OCI-LY7 (cell line): ENCODE data around the gene TSPOAP1. TPM values are rescaled to one million over a fixed set of nuclear protein-coding genes. Genes with fewer than 3 reads are reported as not detected.
A peak's percentile ranks its signal among the peaks of the same experiment; 100 is the strongest.

Source experiments
- BruUV-seq: library from RNA; stranded (reverse); fragments of 400-500 nt; replicated peaks from 2 replicates; lab custom pipeline; 2021; lab: Mats Ljungman, UMichigan
- CTCF ChIA-PET: fragments of 300-600 bp; sonication (Branson Sonifier 250); formaldehyde crosslinking; loops from one replicate; lab custom pipeline; 2022; ENCODE audit warnings: antibody characterized with exemption; ENCODE audit not compliant: unreplicated experiment; lab: Charles Lee
- POLR2A ChIA-PET: fragments of 300-600 bp; sonication (Branson Sonifier 250); formaldehyde crosslinking; loops from one replicate; lab custom pipeline; 2022; ENCODE audit warnings: antibody characterized with exemption; lab: Charles Lee
- DNase-seq: peaks from one replicate; pipeline ENCODE4 v3.0.0-alpha.2; 2015; ENCODE audit warnings: low spot score
- H2AFZ ChIP-seq: fragments of 200-600 bp; sonication (generic), shearing (Covaris generic); 2 replicates; pipeline ENCODE4 v1.6.1; 2014; ENCODE audit warnings: mild to moderate bottlenecking, antibody characterized with exemption, low read length, moderate library complexity
- H3K27ac ChIP-seq: fragments of 200-600 bp; sonication (generic); 2 replicates; pipeline ENCODE4 v1.5.1; 2014; ENCODE audit warnings: mixed run types, low read depth, mild to moderate bottlenecking, moderate library complexity, low read length, inconsistent platforms; ENCODE audit not compliant: poor library complexity, severe bottlenecking
- H3K36me3 ChIP-seq: fragments of 200-600 bp; sonication (generic); 2 replicates; pipeline ENCODE4 v1.6.1; 2014; ENCODE audit warnings: mild to moderate bottlenecking, antibody characterized with exemption, low read length, moderate library complexity, mixed read lengths; ENCODE audit not compliant: insufficient read depth
- H3K4me1 ChIP-seq: fragments of 200-600 bp; sonication (generic); 2 replicates; pipeline ENCODE4 v1.5.1; 2014; ENCODE audit warnings: mild to moderate bottlenecking, low read length; ENCODE audit not compliant: insufficient read depth, poor library complexity, severe bottlenecking
- H3K4me2 ChIP-seq: fragments of 200-600 bp; sonication (generic); 2 replicates; pipeline ENCODE4 v1.6.1; 2014; ENCODE audit warnings: mild to moderate bottlenecking, low read length
- H3K4me3 ChIP-seq: fragments of 200-600 bp; sonication (generic); 2 replicates; pipeline ENCODE4 v1.5.1; 2014; ENCODE audit warnings: mild to moderate bottlenecking, low read depth, low read length; ENCODE audit not compliant: poor library complexity, severe bottlenecking
- H3K79me2 ChIP-seq: fragments of 200-600 bp; sonication (generic); 2 replicates; pipeline ENCODE4 v1.6.1; 2016; ENCODE audit warnings: low read depth, mild to moderate bottlenecking, low read length, moderate library complexity, mixed read lengths; ENCODE audit not compliant: insufficient read depth
- H3K9me2 ChIP-seq: fragments of 200-600 bp; sonication (generic); 2 replicates; pipeline ENCODE4 v1.6.1; 2016; ENCODE audit warnings: mild to moderate bottlenecking, low read length, mixed read lengths; ENCODE audit not compliant: insufficient read depth
- H3K9me3 ChIP-seq: fragments of 200-600 bp; sonication (generic); 2 replicates; pipeline ENCODE4 v1.6.1; 2014; ENCODE audit warnings: mild to moderate bottlenecking, mixed run types, low read length, mixed read lengths
- H4K20me1 ChIP-seq: fragments of 200-600 bp; sonication (generic); 2 replicates; pipeline ENCODE4 v1.6.1; 2014; ENCODE audit warnings: mild to moderate bottlenecking, antibody characterized with exemption, low read length, moderate library complexity, mixed read lengths; ENCODE audit not compliant: insufficient read depth
- EZH2phosphoT487 ChIP-seq: fragments of 200-600 bp; sonication (generic); IDR thresholded peaks from 2 replicates; pipeline ENCODE4 v1.6.1; 2018; ENCODE audit warnings: low read depth, borderline replicate concordance, mild to moderate bottlenecking, mixed run types, antibody characterized with exemption, low read length, moderate library complexity, mixed read lengths
- intact Hi-C: fragments of 100-400 bp; cut with micrococcal nuclease; formaldehyde crosslinking; loops from one replicate; pipeline ENCODE4 v1.10.0; 2022; ENCODE audit not compliant: unreplicated experiment
- total RNA-seq, 2 experiments: library from RNA; depleted of rRNA in 1 of 2; stranded (reverse); fragments of >200 nt in 1 of 2; shearing (Covaris generic) in 1 of 2; gene quantifications; 2 replicates each; pipeline ENCODE4 v1.2.3, GENCODE V29; 2014 to 2022
- TF ChIP-seq, protein P1 (sequence below): fragments of 200-600 bp; sonication (generic); conservative IDR thresholded peaks from 2 replicates; pipeline ENCODE4 v1.5.1; 2014; ENCODE audit warnings: mild to moderate bottlenecking, antibody characterized with exemption, low read length, moderate library complexity, mixed read lengths

The TSPOAP1 gene
- total RNA-seq, 2 experiments from 2014 or later: 24.0 to 50.6 TPM

DNA sequence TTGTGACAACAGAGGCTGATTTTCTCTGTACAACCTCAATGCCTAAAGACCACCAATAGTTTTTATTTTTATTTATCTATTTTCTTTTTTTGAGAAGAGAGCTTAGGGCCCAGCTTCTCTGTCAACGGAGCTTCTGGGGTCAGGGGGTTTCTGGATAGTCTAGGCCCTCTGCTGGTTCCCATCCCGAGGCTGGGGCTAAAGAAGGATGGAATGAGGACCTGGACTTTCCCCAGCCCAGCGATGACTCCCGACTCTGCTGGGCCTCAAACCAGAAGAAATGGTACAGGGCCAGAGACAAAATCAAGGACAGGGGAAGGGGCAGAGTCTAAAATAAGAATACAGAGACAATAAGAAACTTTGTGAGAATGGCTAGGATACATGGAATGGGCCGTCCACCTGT lies 5.7 kb upstream of the TSPOAP1 start:
- Histone ChIP-seq H3K9me2 (no peaks in the 10 kb centered on the region), H3K4me1 (peaks cover 72% of the 10 kb centered on the region), H3K9me3 (no peaks in the 10 kb centered on the region), H3K79me2 (peaks cover 54% of the 10 kb centered on the region), H3K36me3 (peaks cover 28% of the 10 kb centered on the region), H3K27ac (peak overlapping the region; percentile 99), H2AFZ (no peak overlapping the region), H3K4me3 (peak overlapping the region; percentile 98), H3K4me2 (peak overlapping the region; percentile 100), H4K20me1 (0 out of 2 replicates have a peak, but pooled peaks cover 6% of the 10 kb centered on the region)
- intact Hi-C loops: loop anchor here (5.0 to 10.0 kb wide), 3 partner anchors 709 to 821 kb away; partner anchors contain the start of genes PRR11 and SKA2
- CTCF ChIA-PET: interaction anchor here (3.0 kb wide), 1 partner anchor 10 kb away, joined by 12 read pairs; no protein-coding TSS in a partner anchor
- BruUV-seq: no TSS peak
- DNase-seq: no peak
- no peak for TF ChIP-seq EZH2phosphoT487
- TF ChIP-seq, protein P1, sequence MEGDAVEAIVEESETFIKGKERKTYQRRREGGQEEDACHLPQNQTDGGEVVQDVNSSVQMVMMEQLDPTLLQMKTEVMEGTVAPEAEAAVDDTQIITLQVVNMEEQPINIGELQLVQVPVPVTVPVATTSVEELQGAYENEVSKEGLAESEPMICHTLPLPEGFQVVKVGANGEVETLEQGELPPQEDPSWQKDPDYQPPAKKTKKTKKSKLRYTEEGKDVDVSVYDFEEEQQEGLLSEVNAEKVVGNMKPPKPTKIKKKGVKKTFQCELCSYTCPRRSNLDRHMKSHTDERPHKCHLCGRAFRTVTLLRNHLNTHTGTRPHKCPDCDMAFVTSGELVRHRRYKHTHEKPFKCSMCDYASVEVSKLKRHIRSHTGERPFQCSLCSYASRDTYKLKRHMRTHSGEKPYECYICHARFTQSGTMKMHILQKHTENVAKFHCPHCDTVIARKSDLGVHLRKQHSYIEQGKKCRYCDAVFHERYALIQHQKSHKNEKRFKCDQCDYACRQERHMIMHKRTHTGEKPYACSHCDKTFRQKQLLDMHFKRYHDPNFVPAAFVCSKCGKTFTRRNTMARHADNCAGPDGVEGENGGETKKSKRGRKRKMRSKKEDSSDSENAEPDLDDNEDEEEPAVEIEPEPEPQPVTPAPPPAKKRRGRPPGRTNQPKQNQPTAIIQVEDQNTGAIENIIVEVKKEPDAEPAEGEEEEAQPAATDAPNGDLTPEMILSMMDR: no peak
- POLR2A ChIA-PET: interaction anchor here (1.2 to 8.0 kb wide), 3 partner anchors 9 to 30 kb away, joined by 3 to 179 read pairs (median 37); partner anchors contain the start of gene SUPT4H1

- BruUV-seq: no TSS peak
- POLR2A ChIA-PET: interaction anchor here (0.5 to 8.0 kb wide), 5 partner anchors 10 to 30 kb away, joined by 3 to 179 read pairs (median 8); partner anchors contain the start of gene SUPT4H1
- Histone ChIP-seq H3K27ac (peak overlapping the region; percentile 99), H3K79me2 (peaks cover 54% of the 10 kb centered on the region), H3K4me2 (peak overlapping the region; percentile 100), H3K4me1 (peaks cover 73% of the 10 kb centered on the region), H3K36me3 (peaks cover 28% of the 10 kb centered on the region), H2AFZ (no peak overlapping the region), H3K9me2 (no peaks in the 10 kb centered on the region), H3K4me3 (peak overlapping the region; percentile 98), H3K9me3 (no peaks in the 10 kb centered on the region), H4K20me1 (0 out of 2 replicates have a peak, but pooled peaks cover 6% of the 10 kb centered on the region)
- peak; percentile 64 for DNase-seq
- no peak for TF ChIP-seq EZH2phosphoT487
- intact Hi-C loops: loop anchor here (1.0 to 10.0 kb wide), 4 partner anchors 11 to 821 kb away; partner anchors contain the start of genes PRR11 and SKA2
- CTCF ChIA-PET: interaction anchor here (3.0 kb wide), 1 partner anchor 10 kb away, joined by 12 read pairs; no protein-coding TSS in a partner anchor
These were observed 5.2 kb upstream of the TSPOAP1 start for GRCh38 chr17:58333736-58334207.

GRCh38 chr17:58332778-58333735 lies 4.5 kb upstream of the TSPOAP1 start:
- TF ChIP-seq EZH2phosphoT487: no peak
- TF ChIP-seq, protein P1: no peak
- H3K9me2 ChIP-seq: no peaks in the 10 kb centered on the region
- H3K36me3 ChIP-seq: peaks cover 28% of the 10 kb centered on the region
- peaks cover 49% of the 10 kb centered on the region for H3K79me2 ChIP-seq
- H3K4me3 ChIP-seq: peak overlapping the region; percentile 98
- CTCF ChIA-PET: interaction anchor here (3.0 kb wide), 1 partner anchor 11 kb away, joined by 12 read pairs; no protein-coding TSS in a partner anchor
- POLR2A ChIA-PET: interaction anchor here (0.5 to 8.0 kb wide), 10 partner anchors 10 to 85 kb away, joined by 3 to 179 read pairs (median 4); partner anchors contain the start of genes RNF43 and SUPT4H1
- peak; percentile 90 for DNase-seq
- H3K9me3 ChIP-seq: no peaks in the 10 kb centered on the region
- BruUV-seq: no TSS peak
- peak overlapping the region; percentile 99 for H3K27ac ChIP-seq
- intact Hi-C loops: loop anchor here (1.0 to 10.0 kb wide), 4 partner anchors 11 to 822 kb away; partner anchors contain the start of genes PRR11 and SKA2
- peak overlapping the region; percentile 100 for H3K4me2 ChIP-seq
- H4K20me1 ChIP-seq: 0 out of 2 replicates have a peak, but pooled peaks cover 6% of the 10 kb centered on the region
- H3K4me1 ChIP-seq: peaks cover 73% of the 10 kb centered on the region
- no peak overlapping the region for H2AFZ ChIP-seq
